ENCODE results near the gene EME1. TPM values are rescaled to one million over a fixed set of nuclear protein-coding genes. Genes with fewer than 3 reads are reported as not detected.

EME1 gene
- total and polyA plus RNA-seq, 2 donors (not counting 3 experiments of a cell fraction or from before 2014, with no cell fraction given), result 5.6 to 9.1 TPM

DNA sequence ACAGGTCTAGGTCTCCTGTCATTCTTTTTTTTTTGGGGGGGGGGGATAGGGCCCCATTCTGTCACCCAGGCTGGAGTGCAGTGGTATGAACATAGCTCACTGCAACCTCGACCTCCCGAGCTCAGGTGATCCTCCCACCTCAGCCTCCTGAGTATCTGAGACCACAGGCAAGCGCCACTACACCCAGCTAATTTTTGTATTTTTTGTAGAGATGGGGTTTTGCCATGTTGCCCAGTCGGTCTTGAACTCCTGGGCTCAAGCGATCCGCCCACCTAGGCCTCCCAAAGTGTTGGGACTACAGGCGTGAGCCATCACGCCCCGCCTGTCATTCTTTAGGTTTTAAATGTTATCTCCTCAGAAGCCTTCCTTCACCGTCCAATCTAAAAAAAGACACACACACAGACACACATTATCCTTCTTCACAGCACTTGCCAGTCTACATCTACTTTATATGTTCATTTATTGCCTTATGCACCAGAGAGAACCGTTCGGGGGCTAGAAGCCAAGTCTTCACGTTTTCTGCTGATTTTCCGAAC lies 739 bp upstream of the EME1 start:
- DNase-seq (ENCODE audit: low read depth, low spot score) (no peak), FAIRE-seq (no peak)
- POLR2A ChIA-PET, result no interaction called here
- CTCF ChIA-PET, result interaction anchor here (1.0 kb wide), 1 partner anchor 10 kb away, joined by 3 read pairs; no protein-coding TSS in a partner anchor
- peak overlapping the region; percentile 85 for H3K4me2 ChIP-seq (ENCODE audit: insufficient read depth, low read length)
- no TSS peak for BruUV-seq (replicated peaks)
- no peaks in the 10 kb centered on the region for H4K20me1 ChIP-seq (replicated peaks; ENCODE audit: control insufficient read depth, extremely low read depth, insufficient read depth, low read length)
- TF ChIP-seq FOS (IDR thresholded peaks at IDR 0.05; ENCODE audit: borderline replicate concordance, insufficient read depth, low read length), result no peak
- peak overlapping the region; percentile 89 for H3K27ac ChIP-seq (ENCODE audit: insufficient read depth, low read depth, low read length)
- H3K27me3 ChIP-seq (ENCODE audit: control insufficient read depth in 2 of 2, insufficient read depth in 2 of 2, low read length in 2 of 2), result no peaks in the 10 kb centered on the region
- no peaks in the 10 kb centered on the region for H3K9me1 ChIP-seq (replicated peaks; ENCODE audit: control insufficient read depth, extremely low read depth, insufficient read depth, low read length)
- intact Hi-C loops (cut with micrococcal nuclease) (loop anchor here (1.0 kb wide), 1 partner anchor 10 kb away; no protein-coding TSS in a partner anchor), dilution Hi-C loops (cut with MboI; ENCODE audit: extremely low pct_ligation_motif_present, low sequenced_read_pairs) (no loop called here)
- no peaks in the 10 kb centered on the region for H3K9me3 ChIP-seq (replicated peaks; ENCODE audit: control insufficient read depth, insufficient read depth, low read length)
- H2AFZ ChIP-seq (ENCODE audit: low read depth, low read length), result peak overlapping the region; percentile 87
- H3K4me1 ChIP-seq (ENCODE audit: control insufficient read depth, extremely low read depth, insufficient read depth, low read length), result peaks cover 15% of the 10 kb centered on the region
- H3K36me3 ChIP-seq (ENCODE audit: control insufficient read depth in 2 of 2, extremely low read depth in 1 of 2, insufficient read depth in 2 of 2, low read length in 2 of 2), result peaks cover 3 to 18% of the 10 kb centered on the region in 2 experiments
- H3K79me2 ChIP-seq (ENCODE audit: control insufficient read depth, insufficient read depth, low read length), result peaks cover 17% of the 10 kb centered on the region
- peak overlapping the region; percentile 87 for H3K9ac ChIP-seq (replicated peaks; ENCODE audit: extremely low read depth, insufficient read depth, low read length)
- H3K4me3 ChIP-seq (replicated peaks in 1 of 3; ENCODE audit: insufficient read depth in 1 of 3, low read depth in 1 of 3, low read length in 3 of 3), result peak overlapping the region; percentile 80 to 100 (median 91)

DNA sequence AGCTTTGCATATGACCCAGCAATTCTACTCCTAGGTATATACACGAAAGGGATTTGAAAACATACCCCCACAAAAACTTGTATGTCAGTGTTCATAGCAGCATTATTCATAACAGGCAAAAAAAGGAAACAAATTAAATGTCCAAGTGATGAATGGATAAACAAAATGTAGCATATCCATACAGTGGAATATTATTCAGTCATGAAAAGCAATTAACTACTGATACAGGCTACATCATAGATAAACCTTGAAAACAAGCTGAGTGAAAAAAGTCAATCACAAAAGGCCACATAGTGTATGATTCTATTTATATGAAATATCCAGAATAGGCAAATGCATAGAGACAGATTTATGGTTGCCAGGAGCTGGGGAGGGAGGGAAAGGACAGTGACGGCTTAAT lies 676 bp downstream of the EME1 start:
- peaks cover 17% of the 10 kb centered on the region for H3K79me2 ChIP-seq (ENCODE audit: control insufficient read depth, insufficient read depth, low read length)
- DNase-seq (ENCODE audit: low read depth, low spot score), result no peak
- peaks cover 3 to 7% of the 10 kb centered on the region in 2 experiments for H3K36me3 ChIP-seq (ENCODE audit: control insufficient read depth in 2 of 2, extremely low read depth in 1 of 2, insufficient read depth in 2 of 2, low read length in 2 of 2)
- H3K9ac ChIP-seq (replicated peaks; ENCODE audit: extremely low read depth, insufficient read depth, low read length), result peak overlapping the region; percentile 87
- no peak for FAIRE-seq
- H3K4me2 ChIP-seq (ENCODE audit: insufficient read depth, low read length), result peak overlapping the region; percentile 77
- no peaks in the 10 kb centered on the region for H3K9me3 ChIP-seq (replicated peaks; ENCODE audit: control insufficient read depth, insufficient read depth, low read length)
- BruUV-seq (replicated peaks), result no TSS peak
- intact Hi-C loops (cut with micrococcal nuclease) (no loop called here), dilution Hi-C loops (cut with MboI; ENCODE audit: extremely low pct_ligation_motif_present, low sequenced_read_pairs) (no loop called here)
- peak overlapping the region in 1 of 3 experiments; percentile 91 for H3K4me3 ChIP-seq (replicated peaks in 1 of 3; ENCODE audit: insufficient read depth in 1 of 3, low read depth in 1 of 3, low read length in 3 of 3)
- peaks cover 15% of the 10 kb centered on the region for H3K4me1 ChIP-seq (ENCODE audit: control insufficient read depth, extremely low read depth, insufficient read depth, low read length)
- CTCF ChIA-PET, result interaction anchor here (1.6 kb wide), 1 partner anchor 9 kb away, joined by 4 read pairs; no protein-coding TSS in a partner anchor
- no peak overlapping the region for H3K27ac ChIP-seq (ENCODE audit: insufficient read depth, low read depth, low read length)
- no peaks in the 10 kb centered on the region for H3K9me1 ChIP-seq (replicated peaks; ENCODE audit: control insufficient read depth, extremely low read depth, insufficient read depth, low read length)
- POLR2A ChIA-PET, result no interaction called here
- H2AFZ ChIP-seq (ENCODE audit: low read depth, low read length), result no peak overlapping the region
- H4K20me1 ChIP-seq (replicated peaks; ENCODE audit: control insufficient read depth, extremely low read depth, insufficient read depth, low read length), result no peaks in the 10 kb centered on the region
- no peaks in the 10 kb centered on the region for H3K27me3 ChIP-seq (ENCODE audit: control insufficient read depth in 2 of 2, insufficient read depth in 2 of 2, low read length in 2 of 2)
- TF ChIP-seq EZH2 (IDR thresholded peaks at IDR 0.05; ENCODE audit: borderline replicate concordance, low read depth, low read length, severe bottlenecking) (no peak), FOS (IDR thresholded peaks at IDR 0.05; ENCODE audit: borderline replicate concordance, insufficient read depth, low read length) (no peak), POLR2AphosphoS5 (IDR thresholded peaks at IDR 0.05; ENCODE audit: insufficient read depth, low read depth, low read length) (no peak), POLR2A (IDR thresholded peaks at IDR 0.05; ENCODE audit: low read depth, low read length) (no peak), JUN (IDR thresholded peaks at IDR 0.05; ENCODE audit: borderline replicate concordance, insufficient read depth, insufficient read length, low read depth) (no peak), MYC (IDR thresholded peaks at IDR 0.05; ENCODE audit: low read depth, low read length) (no peak), GATA2 (IDR thresholded peaks at IDR 0.05; ENCODE audit: insufficient read depth, insufficient read length, low read depth, low read length) (no peak)
- TF ChIP-seq, protein P1, sequence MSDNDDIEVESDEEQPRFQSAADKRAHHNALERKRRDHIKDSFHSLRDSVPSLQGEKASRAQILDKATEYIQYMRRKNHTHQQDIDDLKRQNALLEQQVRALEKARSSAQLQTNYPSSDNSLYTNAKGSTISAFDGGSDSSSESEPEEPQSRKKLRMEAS (IDR thresholded peaks at IDR 0.05; ENCODE audit: insufficient read depth, insufficient read length), result no peak
- TF ChIP-seq, protein P2, sequence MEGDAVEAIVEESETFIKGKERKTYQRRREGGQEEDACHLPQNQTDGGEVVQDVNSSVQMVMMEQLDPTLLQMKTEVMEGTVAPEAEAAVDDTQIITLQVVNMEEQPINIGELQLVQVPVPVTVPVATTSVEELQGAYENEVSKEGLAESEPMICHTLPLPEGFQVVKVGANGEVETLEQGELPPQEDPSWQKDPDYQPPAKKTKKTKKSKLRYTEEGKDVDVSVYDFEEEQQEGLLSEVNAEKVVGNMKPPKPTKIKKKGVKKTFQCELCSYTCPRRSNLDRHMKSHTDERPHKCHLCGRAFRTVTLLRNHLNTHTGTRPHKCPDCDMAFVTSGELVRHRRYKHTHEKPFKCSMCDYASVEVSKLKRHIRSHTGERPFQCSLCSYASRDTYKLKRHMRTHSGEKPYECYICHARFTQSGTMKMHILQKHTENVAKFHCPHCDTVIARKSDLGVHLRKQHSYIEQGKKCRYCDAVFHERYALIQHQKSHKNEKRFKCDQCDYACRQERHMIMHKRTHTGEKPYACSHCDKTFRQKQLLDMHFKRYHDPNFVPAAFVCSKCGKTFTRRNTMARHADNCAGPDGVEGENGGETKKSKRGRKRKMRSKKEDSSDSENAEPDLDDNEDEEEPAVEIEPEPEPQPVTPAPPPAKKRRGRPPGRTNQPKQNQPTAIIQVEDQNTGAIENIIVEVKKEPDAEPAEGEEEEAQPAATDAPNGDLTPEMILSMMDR (IDR thresholded peaks at IDR 0.05; ENCODE audit: extremely low read depth in 1 of 2, insufficient read depth in 1 of 2, low read depth in 1 of 2, low read length in 2 of 2), result no peak
